ENCODE measurements around the gene TRPC1.

- TF ChIP-seq CTCF (IDR thresholded peaks at IDR 0.05; ENCODE audit: insufficient read depth, low read depth, low read length) = no peak
- no peak for TF ChIP-seq EZH2 (IDR thresholded peaks at IDR 0.05; ENCODE audit: insufficient read depth, low read length)
These were observed 129.7 kb downstream of the TRPC1 start for GRCh38 chr3:142853270-142854168.

Measured in astrocyte (in vitro differentiated cells and primary cell).